LNCaP clone FGC (cell line): ENCODE results near the gene MAML2.

Experiments used
- DNase-seq: peaks from one replicate; pipeline ENCODE4 v3.0.0-alpha.2; 2011; ENCODE audit warnings: low read depth
- H3K4me3 ChIP-seq: 2 replicates; pipeline ENCODE4 v1.5.1; 2011; ENCODE audit warnings: mild to moderate bottlenecking, low read depth, low read length, control low read depth
- CTCF ChIP-seq: IDR thresholded peaks from 2 replicates; pipeline ENCODE4 v1.5.1; 2012; ENCODE audit warnings: mild to moderate bottlenecking; ENCODE audit not compliant: control insufficient read depth, insufficient read depth; ENCODE audit errors: extremely low read depth

The MAML2 gene

GRCh38 chr11:96342961-96343711, at the start of gene MAML2:
Gene MAML2 (minus strand): TSS chr11:96343195. CDS start chr11:96341895, 1,300 bp downstream.
- peak; percentile 56 for DNase-seq
- peak within 1 kb of the TSS; percentile 58 for H3K4me3 ChIP-seq
- TF ChIP-seq CTCF: peak; percentile 96

- peak; percentile 14; the same call in 1 of the 2 replicates for TF ChIP-seq CTCF
- no peak for DNase-seq
- H3K4me3 ChIP-seq: no peak overlapping the region
These were observed 48.8 kb upstream of the MAML2 start for GRCh38 chr11:96391698-96392307.

- no peak for TF ChIP-seq CTCF
- DNase-seq: no peak
- H3K4me3 ChIP-seq: peak overlapping the region; percentile 93
These were observed 47.4 kb upstream of the MAML2 start for GRCh38 chr11:96390488-96390792.

- peak; percentile 72 for DNase-seq
- H3K4me3 ChIP-seq: peak within 1 kb of the TSS; percentile 93
- TF ChIP-seq CTCF: no peak
These were observed 46.9 kb upstream of the MAML2 start, which contains the start of the genes CCDC82 and JRKL for GRCh38 chr11:96389720-96390487. Gene CCDC82 (minus strand): TSS chr11:96389912. CDS start chr11:96384747, 5,165 bp downstream. Gene JRKL (plus strand): TSS chr11:96390013. CDS start chr11:96390650, 637 bp downstream.

GRCh38 chr11:96388891-96389719, 46.1 kb upstream of the MAML2 start:
- peak overlapping the region; percentile 93 for H3K4me3 ChIP-seq
- TF ChIP-seq CTCF: no peak
- DNase-seq: no peak

GRCh38 chr11:96385187-96385586, 42.2 kb upstream of the MAML2 start:
- no peak for TF ChIP-seq CTCF
- no peak overlapping the region for H3K4me3 ChIP-seq
- no peak for DNase-seq
